Heart left ventricle (tissue), 13 donors: ENCODE results near the gene ALAD.

Experiments used
- CTCF ChIP-seq, 12 donors: fragments of 200-600 bp; sonication (generic) in 4 of 12; IDR thresholded peaks; one replicate each; pipeline versions ENCODE4 v1.5.0 to v1.8.0; 2018 to 2022; ENCODE audit warnings: antibody characterized with exemption in 12 of 12, mild to moderate bottlenecking in 5 of 12
- POLR2A ChIP-seq, 2 donors: fragments of 450-650 bp; IDR thresholded peaks; one replicate each; pipeline ENCODE4 v1.6.1; 2017; ENCODE audit warnings: antibody characterized with exemption in 2 of 2, mild to moderate bottlenecking in 2 of 2, moderate library complexity in 2 of 2
- donor health status: ischemic (EF 13 %, LVEDD 7.1; RV severe dilation, severe dysfunction).
- donor health status: DM: no; HTN: yes; CAD: no.
- donor health status: DM: no; HTN: no; CAD: no.
- donor health status: ischemic (EF 25% LVEDD 6.9; RV normal size, moderate dysfunction).
- donor health status: ischemic (EF 25% LVEDD 5.7; RV mildly dilated, moderate dysfunction).
- donor health status: ischemic (EF 35%, LVEDD 5.7; RV mildly dilated, moderate dysfunction).
- donor health status: nonischemic (EF 11% LVEDD 7.7; RV severe dilation, severe dysfunction).
- donor health status: DM: yes; HTN: yes; CAD: no.
- donor health status: PGD.
- donor health status: ischemic (EF 29% LVEDD 5.4; RV normal size, mild dysfunction).
- donor health status: nonischemic (EF 23%, LVEDD 6.1; RV moderate dilation, normal function).

- TF ChIP-seq CTCF (IDR thresholded peaks at IDR 0.05) (no peak), POLR2A (IDR thresholded peaks at IDR 0.05) (peak in 1 of 2 donors; percentile 66)
Observed at GRCh38 chr9:113410207-113410864, 9.3 kb upstream of the ALAD start, which contains the start of the genes C9orf43 and POLE3.
